GM21390 (cell line): Measurements from ENCODE around the gene HOXA5.

Experiments used
- ATAC-seq: cut with Tn5 transposase; IDR thresholded peaks from one replicate; pipeline ENCODE4 v1.9.1; 2021; ENCODE audit not compliant: unreplicated experiment

HOXA5 gene

GRCh38 chr7:27143023-27143949, at the start of gene HOXA5:
HOXA5 (minus strand) TSS chr7:27143681; CDS start chr7:27143607, 74 bp downstream.
- no peak for ATAC-seq

- no peak for ATAC-seq
Measured at GRCh38 chr7:27192546-27193334, 49.3 kb upstream of the HOXA5 start.

GRCh38 chr7:27191833-27192545, 48.5 kb upstream of the HOXA5 start:
- no peak for ATAC-seq

DNA sequence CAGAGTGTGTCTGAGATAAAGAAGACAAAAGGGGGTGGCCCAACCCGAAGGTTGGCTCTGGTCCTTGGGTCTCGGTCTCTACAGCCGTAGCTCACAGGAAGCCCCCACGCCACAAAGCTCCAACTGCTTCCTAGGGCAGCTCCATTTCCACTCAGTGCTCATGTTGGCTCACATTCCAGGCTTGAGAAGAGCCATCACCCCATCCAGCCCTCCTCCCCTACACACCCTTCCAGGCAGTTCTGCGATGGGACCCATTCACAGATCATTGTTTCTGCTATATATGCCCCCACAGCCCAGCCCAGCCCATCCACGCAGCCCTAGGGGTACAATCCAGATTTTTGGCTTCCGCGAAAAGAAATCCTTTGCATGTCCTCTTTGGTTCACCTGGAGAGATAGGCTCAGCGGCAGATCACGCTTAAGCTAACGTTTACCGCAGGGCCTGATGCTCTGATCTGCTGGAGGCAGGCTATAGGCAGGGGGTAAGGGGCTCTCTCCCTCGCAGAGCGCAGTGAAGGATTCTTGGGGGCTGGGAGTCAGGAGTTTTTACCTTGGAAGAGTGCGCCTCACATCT, 47.8 kb upstream of the HOXA5 start:
- ATAC-seq = no peak

- ATAC-seq = no peak
Measured at GRCh38 chr7:27189997-27190748, 46.7 kb upstream of the HOXA5 start.

GRCh38 chr7:27189295-27189996, 46.0 kb upstream of the HOXA5 start:
- no peak for ATAC-seq

- ATAC-seq = no peak
Measured at GRCh38 chr7:27188386-27189294, 45.2 kb upstream of the HOXA5 start.

- no peak for ATAC-seq
Measured at GRCh38 chr7:27187475-27188385, 44.2 kb upstream of the HOXA5 start.

- no peak for ATAC-seq
Measured at GRCh38 chr7:27186668-27187474, 43.4 kb upstream of the HOXA5 start.

GRCh38 chr7:27185854-27186667, 42.6 kb upstream of the HOXA5 start:
- ATAC-seq = no peak

GRCh38 chr7:27185013-27185853, 41.8 kb upstream of the HOXA5 start, which contains the start of gene HOXA11:
HOXA11 (minus strand) TSS chr7:27185232; CDS start chr7:27185144, 88 bp downstream.
- ATAC-seq = no peak

GRCh38 chr7:27184337-27185012, 41.0 kb upstream of the HOXA5 start:
- no peak for ATAC-seq

GRCh38 chr7:27183682-27184336, 40.3 kb upstream of the HOXA5 start:
- no peak for ATAC-seq
